Chondrocyte (in vitro differentiated cells): ENCODE results near the gene TRAPPC2L. TPM values are rescaled to one million over a fixed set of nuclear protein-coding genes. Genes with fewer than 3 reads are reported as not detected.
"Not testable (repeated sequence)": the region's sequence is repeated elsewhere in the genome, so short reads cannot be mapped to it uniquely, and the experiment has no call there.

Source experiments
- DNase-seq: peaks from one replicate; pipeline ENCODE4 v3.0.0; 2021; ENCODE audit warnings: mixed read lengths, low spot score
- H3K27ac Mint-ChIP-seq: one replicate; pipeline ENCODE4 v1.8.0; 2021; ENCODE audit warnings: mild to moderate bottlenecking, moderate library complexity, mixed read lengths; ENCODE audit not compliant: unreplicated experiment
- H3K27me3 Mint-ChIP-seq: 2 replicates; pipeline ENCODE4 v1.8.0; 2021; ENCODE audit warnings: low read depth, mixed read lengths
- H3K36me3 Mint-ChIP-seq: 2 replicates; pipeline ENCODE4 v1.8.0; 2021; ENCODE audit warnings: low read depth, mixed read lengths
- H3K4me1 Mint-ChIP-seq: 2 replicates; pipeline ENCODE4 v1.8.0; 2021; ENCODE audit warnings: low read depth, mild to moderate bottlenecking, mixed read lengths
- H3K4me3 Mint-ChIP-seq: one replicate; pipeline ENCODE4 v1.8.0; 2021; ENCODE audit warnings: mild to moderate bottlenecking, moderate library complexity, mixed read lengths; ENCODE audit not compliant: unreplicated experiment
- H3K9me3 Mint-ChIP-seq: 2 replicates; pipeline ENCODE4 v1.8.0; 2021; ENCODE audit warnings: low read depth, mixed read lengths
- CTCF ChIP-seq: fragments of 200-600 bp; sonication (generic); IDR thresholded peaks from 2 replicates; pipeline ENCODE4 v1.5.0; 2021; ENCODE audit warnings: antibody characterized with exemption, mild to moderate bottlenecking, moderate library complexity
- total RNA-seq: library from RNA; stranded (reverse); gene quantifications from 3 replicates; pipeline ENCODE4 v1.2.1, GENCODE V29; 2021

The TRAPPC2L gene
- total RNA-seq, 1 donor from 2014 or later = 52.5 TPM

GRCh38 chr16:88886845-88887521 lies 30.1 kb downstream of the TRAPPC2L start:
- no peak for TF ChIP-seq CTCF
- Mint-ChIP-seq H3K9me3 (no peaks in the 10 kb centered on the region), H3K4me1 (no peaks in the 10 kb centered on the region), H3K27me3 (peaks cover 12% of the 10 kb centered on the region), H3K4me3 (no peak overlapping the region), H3K27ac (no peak overlapping the region), H3K36me3 (no peaks in the 10 kb centered on the region)
- DNase-seq = no peak

GRCh38 chr16:88888057-88888456 lies 31.1 kb downstream of the TRAPPC2L start:
- no peak for TF ChIP-seq CTCF
- H3K27ac Mint-ChIP-seq = no peak overlapping the region

GRCh38 chr16:88888461-88889387 lies 31.8 kb downstream of the TRAPPC2L start:
- no peak overlapping the region for H3K27ac Mint-ChIP-seq
- no peak overlapping the region for H3K4me3 Mint-ChIP-seq
- TF ChIP-seq CTCF = no peak
- no peak for DNase-seq
- no peaks in the 10 kb centered on the region for H3K9me3 Mint-ChIP-seq
- H3K4me1 Mint-ChIP-seq = no peaks in the 10 kb centered on the region
- H3K36me3 Mint-ChIP-seq = no peaks in the 10 kb centered on the region
- peaks cover 13% of the 10 kb centered on the region for H3K27me3 Mint-ChIP-seq

More at GRCh38 chr16:88888057-88888456, 31.1 kb downstream of the TRAPPC2L start:
- no peaks in the 10 kb centered on the region for H3K4me1 Mint-ChIP-seq
- no peak for DNase-seq
- no peaks in the 10 kb centered on the region for H3K36me3 Mint-ChIP-seq
- peaks cover 13% of the 10 kb centered on the region for H3K27me3 Mint-ChIP-seq
- H3K4me3 Mint-ChIP-seq = no peak overlapping the region
- no peaks in the 10 kb centered on the region for H3K9me3 Mint-ChIP-seq

- not testable (repeated sequence) for DNase-seq, H3K36me3 Mint-ChIP-seq, H3K4me1 Mint-ChIP-seq, H3K27ac Mint-ChIP-seq, H3K9me3 Mint-ChIP-seq, H3K4me3 Mint-ChIP-seq
- peaks cover 13% of the 10 kb centered on the region for H3K27me3 Mint-ChIP-seq
Measured at GRCh38 chr16:88889702-88890352, 32.9 kb downstream of the TRAPPC2L start.

- Mint-ChIP-seq H3K27ac (no peak overlapping the region), H3K4me3 (no peak overlapping the region), H3K4me1 (no peaks in the 10 kb centered on the region), H3K36me3 (no peaks in the 10 kb centered on the region), H3K27me3 (peaks cover 13% of the 10 kb centered on the region), H3K9me3 (no peaks in the 10 kb centered on the region)
- DNase-seq = no peak
- no peak for TF ChIP-seq CTCF
Measured at GRCh38 chr16:88891083-88891482, 34.2 kb downstream of the TRAPPC2L start.
